OCI-LY1 (cell line): ENCODE data around the gene FOXM1.

Experiments
- CTCF ChIP-seq: fragments of 200-600 bp; sonication (generic), shearing (Covaris generic); IDR thresholded peaks from 2 replicates; pipeline ENCODE4 v1.5.1; 2017; ENCODE audit warnings: mild to moderate bottlenecking, antibody characterized with exemption, low read length, moderate library complexity, mixed read lengths
- EZH2 ChIP-seq: fragments of 200-600 bp; sonication (generic), shearing (Covaris generic); IDR thresholded peaks from 2 replicates; pipeline ENCODE4 v1.8.0; 2017; ENCODE audit warnings: borderline replicate concordance, mixed run types, mild to moderate bottlenecking, antibody characterized with exemption, low read length, moderate library complexity, mixed read lengths

GRCh38 chr12:2925322-2925995 lies 48.5 kb upstream of the FOXM1 start:
- no peak for TF ChIP-seq CTCF
- no peak for TF ChIP-seq EZH2
